ENCODE results near the gene BCAR3.

DNA sequence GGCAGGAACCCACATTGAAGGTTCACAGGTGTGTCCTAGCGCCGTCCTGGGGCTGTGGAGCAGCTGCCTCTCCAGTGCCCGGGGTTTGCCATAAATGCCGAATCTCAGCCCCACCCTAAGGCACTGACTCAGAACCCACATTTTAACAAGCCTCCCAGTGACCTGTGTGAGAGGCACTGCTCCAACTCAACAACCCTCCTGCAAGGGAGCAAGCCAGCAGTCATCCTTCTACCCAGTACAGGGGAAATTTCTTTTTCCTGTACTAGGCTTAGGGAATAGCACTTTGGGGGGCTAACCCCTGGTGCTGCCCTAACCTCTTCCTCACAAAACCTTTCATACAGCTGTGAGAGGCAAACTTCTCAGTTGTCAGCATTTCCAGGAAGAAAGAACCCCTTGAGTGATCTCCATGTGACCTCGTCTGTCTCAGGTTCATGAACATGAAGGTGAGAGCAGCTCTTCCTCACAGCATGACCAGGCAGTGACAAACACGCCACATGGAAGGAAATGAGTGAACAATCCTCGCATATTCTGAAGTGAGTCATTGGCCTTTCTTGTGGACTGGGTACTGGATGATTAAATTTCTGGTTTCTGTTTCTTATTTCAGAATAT lies 11.4 kb upstream of the BCAR3 start:
- no peak for TF ChIP-seq POLR2A (IDR thresholded peaks at IDR 0.05)
- TF ChIP-seq, protein P1, sequence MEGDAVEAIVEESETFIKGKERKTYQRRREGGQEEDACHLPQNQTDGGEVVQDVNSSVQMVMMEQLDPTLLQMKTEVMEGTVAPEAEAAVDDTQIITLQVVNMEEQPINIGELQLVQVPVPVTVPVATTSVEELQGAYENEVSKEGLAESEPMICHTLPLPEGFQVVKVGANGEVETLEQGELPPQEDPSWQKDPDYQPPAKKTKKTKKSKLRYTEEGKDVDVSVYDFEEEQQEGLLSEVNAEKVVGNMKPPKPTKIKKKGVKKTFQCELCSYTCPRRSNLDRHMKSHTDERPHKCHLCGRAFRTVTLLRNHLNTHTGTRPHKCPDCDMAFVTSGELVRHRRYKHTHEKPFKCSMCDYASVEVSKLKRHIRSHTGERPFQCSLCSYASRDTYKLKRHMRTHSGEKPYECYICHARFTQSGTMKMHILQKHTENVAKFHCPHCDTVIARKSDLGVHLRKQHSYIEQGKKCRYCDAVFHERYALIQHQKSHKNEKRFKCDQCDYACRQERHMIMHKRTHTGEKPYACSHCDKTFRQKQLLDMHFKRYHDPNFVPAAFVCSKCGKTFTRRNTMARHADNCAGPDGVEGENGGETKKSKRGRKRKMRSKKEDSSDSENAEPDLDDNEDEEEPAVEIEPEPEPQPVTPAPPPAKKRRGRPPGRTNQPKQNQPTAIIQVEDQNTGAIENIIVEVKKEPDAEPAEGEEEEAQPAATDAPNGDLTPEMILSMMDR (IDR thresholded peaks at IDR 0.05), result no peak

Data from Peyer's patch (tissue), 4 donors.